Stomach (tissue), 9 donors: Measurements from ENCODE around the gene AGMO. TPM values are rescaled to one million over a fixed set of nuclear protein-coding genes. Genes with fewer than 3 reads are reported as not detected.

Experiments used
- DNase-seq, 2 donors: peaks; one replicate each; pipeline versions ENCODE4 v3.0.0 to v3.0.0-alpha.2; 2013 to 2019
- H3K27ac ChIP-seq, 5 donors: fragments of 200-600 bp in 4 of 5; sonication (generic) in 4 of 5; one replicate each; pipeline ENCODE4 v1.5.1; 2013 to 2019; ENCODE audit warnings: mild to moderate bottlenecking in 1 of 5, moderate library complexity in 1 of 5
- H3K27me3 ChIP-seq, 3 donors: fragments of 200-600 bp; sonication (generic); one replicate each; pipeline ENCODE4 v1.5.1; 2017 to 2019; ENCODE audit warnings: mixed run types in 1 of 3
- H3K36me3 ChIP-seq, 4 donors: fragments of 200-600 bp; sonication (generic); 1 replicate in 3 of 4; 2 replicates in 1 of 4; pipeline ENCODE4 v1.5.1; 2016 to 2019
- H3K4me1 ChIP-seq, 4 donors: fragments of 200-600 bp; sonication (generic); one replicate each; pipeline ENCODE4 v1.5.1; 2016 to 2019
- H3K4me3 ChIP-seq, 4 donors: fragments of 200-600 bp; sonication (generic) in 3 of 4; one replicate each; pipeline ENCODE4 v1.5.1; 2016 to 2019; ENCODE audit warnings: mild to moderate bottlenecking in 1 of 4
- H3K9me3 ChIP-seq, 4 donors: fragments of 200-600 bp; sonication (generic); one replicate each; pipeline ENCODE4 v1.5.1; 2016 to 2019
- CTCF ChIP-seq, 7 experiments: fragments of 450-650 bp in 4 of 7; fragments of 200-600 bp in 3 of 7; sonication (generic) in 3 of 7; IDR thresholded peaks; one replicate each; pipeline ENCODE4 v1.5.1; 2016 to 2019; ENCODE audit warnings: antibody characterized with exemption in 7 of 7, control low read depth in 2 of 7, mild to moderate bottlenecking in 1 of 7
- EP300 ChIP-seq: sonication (generic); formaldehyde crosslinking; IDR thresholded peaks from one replicate; pipeline ENCODE4 v1.6.1; 2017; ENCODE audit warnings: antibody characterized with exemption
- POLR2A ChIP-seq, 4 donors: fragments of 450-650 bp; IDR thresholded peaks; one replicate each; pipeline ENCODE4 v1.6.1; 2016; ENCODE audit warnings: antibody characterized with exemption in 4 of 4, control low read depth in 2 of 4, mild to moderate bottlenecking in 1 of 4, moderate library complexity in 1 of 4
- POLR2AphosphoS5 ChIP-seq, 3 donors: sonication (generic); formaldehyde crosslinking; IDR thresholded peaks; one replicate each; pipeline ENCODE4 v1.6.1; 2016; ENCODE audit warnings: antibody characterized with exemption in 3 of 3
- WGBS, 5 donors: extraction: QIAGEN DNeasy Blood & Tissue Kit in 3 of 5; methylation state at CpG; one replicate each; pipeline versions ENCODE4 v1.1.5 to v1.1.7; 2013 to 2018; 5-methylcytosine and 5-hydroxymethylcytosine counted together
- intact Hi-C: fragments of 100-400 bp; cut with DNase I; formaldehyde crosslinking; loops from one replicate; pipeline ENCODE4 v1.15.1; 2023; ENCODE audit warnings: low total_unique reads
- polyA plus RNA-seq, 3 donors: library from polyadenylated mRNA; stranded (reverse); fragments of 200-250 nt; gene quantifications; one replicate each; pipeline ENCODE4 v1.2.3, GENCODE V29; 2013
- total RNA-seq, 5 donors: library from RNA; depleted of rRNA; stranded (reverse); fragments of >200 nt; gene quantifications; one replicate each; pipeline versions ENCODE4 v1.1.0 to v1.2.3, GENCODE V29; 2014 to 2016
- donor health status: healthy with polysubstance abuse.
- donor health status: Bipolar disorder and iron deficiency.
- donor health status: healthy.

Gene AGMO
- total and polyA plus RNA-seq, 8 donors, result 0.03 to 33.0 (median 5.0) TPM; not detected in 5

- WGBS, 5 donors, result 64 to 72% (median 68%) methylated on average over 3 of the region's 3 CpGs
- TF ChIP-seq EP300 (no peak), POLR2AphosphoS5 (IDR thresholded peaks at IDR 0.05) (no peak), POLR2A (IDR thresholded peaks at IDR 0.05) (no peak), CTCF (IDR thresholded peaks at IDR 0.05) (no peak)
- H3K4me1 ChIP-seq, result no peaks in the 10 kb centered on the region
- no peak overlapping the region for H3K27ac ChIP-seq
- H3K4me3 ChIP-seq, result no peak overlapping the region
- no peaks in the 10 kb centered on the region for H3K9me3 ChIP-seq
- DNase-seq, result no peak
- H3K27me3 ChIP-seq, result no peaks in the 10 kb centered on the region
- intact Hi-C loops, result no loop called here
- no peaks in the 10 kb centered on the region for H3K36me3 ChIP-seq
Observed at GRCh38 chr7:15457990-15458955, 103.5 kb downstream of the AGMO start.

GRCh38 chr7:15452670-15453069 lies 109.1 kb downstream of the AGMO start:
- no peak for TF ChIP-seq EP300
- TF ChIP-seq POLR2A (IDR thresholded peaks at IDR 0.05), result no peak
- no peak for TF ChIP-seq POLR2AphosphoS5 (IDR thresholded peaks at IDR 0.05)
- TF ChIP-seq CTCF (IDR thresholded peaks at IDR 0.05), result no peak
- Histone ChIP-seq H3K9me3 (no peaks in the 10 kb centered on the region), H3K27ac (no peak overlapping the region), H3K4me1 (no peaks in the 10 kb centered on the region), H3K4me3 (no peak overlapping the region), H3K27me3 (no peaks in the 10 kb centered on the region), H3K36me3 (no peaks in the 10 kb centered on the region)
- DNase-seq, result no peak
- intact Hi-C loops, result no loop called here
- 87 to 90% (median 89%) methylated on average over 3 of the region's 3 CpGs for WGBS, 5 donors

- 26 to 43% (median 31%) methylated on average over 2 of the region's 2 CpGs for WGBS, 5 donors
- TF ChIP-seq POLR2AphosphoS5 (IDR thresholded peaks at IDR 0.05) (no peak), CTCF (IDR thresholded peaks at IDR 0.05) (no peak), EP300 (no peak), POLR2A (IDR thresholded peaks at IDR 0.05) (no peak)
- DNase-seq, result no peak
Observed at GRCh38 chr7:15446722-15447121, 115.1 kb downstream of the AGMO start.

GRCh38 chr7:15446280-15446679 lies 115.5 kb downstream of the AGMO start:
- no peaks in the 10 kb centered on the region for H3K27me3 ChIP-seq
- H3K27ac ChIP-seq, result no peak overlapping the region
- intact Hi-C loops, result no loop called here
- H3K4me1 ChIP-seq, result no peaks in the 10 kb centered on the region
- no peak overlapping the region for H3K4me3 ChIP-seq
- no peak for DNase-seq
- TF ChIP-seq POLR2AphosphoS5 (IDR thresholded peaks at IDR 0.05), result no peak
- TF ChIP-seq POLR2A (IDR thresholded peaks at IDR 0.05), result no peak
- TF ChIP-seq EP300, result no peak
- TF ChIP-seq CTCF (IDR thresholded peaks at IDR 0.05), result no peak
- 0 to 30% (median 0%) methylated on average over 1 of the region's 1 CpG for WGBS, 5 donors
- H3K9me3 ChIP-seq, result peaks cover 0 to 7% (median 3%) of the 10 kb centered on the region in 4 donors
- no peaks in the 10 kb centered on the region for H3K36me3 ChIP-seq

More at GRCh38 chr7:15446722-15447121, 115.1 kb downstream of the AGMO start:
- Histone ChIP-seq H3K36me3 (no peaks in the 10 kb centered on the region), H3K9me3 (peaks cover 0 to 7% (median 3%) of the 10 kb centered on the region in 4 donors), H3K27ac (no peak overlapping the region), H3K4me1 (no peaks in the 10 kb centered on the region), H3K27me3 (no peaks in the 10 kb centered on the region), H3K4me3 (no peak overlapping the region)
- intact Hi-C loops, result no loop called here
